Gastrocnemius medialis (tissue), 4 donors: Measurements from ENCODE around the gene ATG14. TPM values are rescaled to one million over a fixed set of nuclear protein-coding genes. Genes with fewer than 3 reads are reported as not detected.
"Not testable (repeated sequence)": the region's sequence is repeated elsewhere in the genome, so short reads cannot be mapped to it uniquely, and the experiment has no call there.

Experiments
- ATAC-seq, 2 donors: fragments of 150-250 bp; one replicate each; pipeline ENCODE4 v1.9.1; 2016
- DNase-seq, 2 donors: peaks; one replicate each; pipeline ENCODE4 v3.0.0-alpha.2; 2019
- H3K27ac ChIP-seq, 4 donors: fragments of 200-600 bp; sonication (generic); 1 replicate in 1 of 4; 2 replicates in 3 of 4; pipeline ENCODE4 v1.5.1; 2016 to 2018; ENCODE audit warnings: mild to moderate bottlenecking in 2 of 4, moderate library complexity in 1 of 4
- H3K27me3 ChIP-seq, 3 donors: fragments of 200-600 bp; sonication (generic) in 2 of 3; 1 replicate in 1 of 3; 2 replicates in 2 of 3; pipeline versions ENCODE4 v1.5.1 to v1.6.0; 2016 to 2019; ENCODE audit warnings: mild to moderate bottlenecking in 1 of 3, moderate library complexity in 1 of 3
- H3K36me3 ChIP-seq, 2 donors: fragments of 200-600 bp; sonication (generic) in 1 of 2; one replicate each; pipeline ENCODE4 v1.5.1; 2017 to 2018
- H3K4me1 ChIP-seq, 2 donors: fragments of 200-600 bp; sonication (generic) in 1 of 2; one replicate each; pipeline ENCODE4 v1.5.1; 2016 to 2017; ENCODE audit warnings: mild to moderate bottlenecking in 2 of 2
- H3K4me3 ChIP-seq, 4 donors: fragments of 200-600 bp; sonication (generic) in 3 of 4; 1 replicate in 1 of 4; 2 replicates in 3 of 4; pipeline ENCODE4 v1.5.1; 2016 to 2019; ENCODE audit warnings: mild to moderate bottlenecking in 2 of 4
- H3K9me3 ChIP-seq, 3 donors: fragments of 200-600 bp; sonication (generic) in 2 of 3; 1 replicate in 1 of 3; 2 replicates in 2 of 3; pipeline ENCODE4 v1.5.1; 2016 to 2019
- CTCF ChIP-seq, 5 experiments: fragments of 450-650 bp in 3 of 5; fragments of 200-600 bp in 2 of 5; sonication (generic) in 2 of 5; IDR thresholded peaks in 4 of 5; conservative IDR thresholded peaks in 1 of 5; 1 replicate in 4 of 5; 2 replicates in 1 of 5; pipeline ENCODE4 v1.5.1; 2016 to 2019; ENCODE audit warnings: antibody characterized with exemption in 5 of 5, mild to moderate bottlenecking in 3 of 5, moderate library complexity in 3 of 5
- POLR2A ChIP-seq, 2 donors: fragments of 450-650 bp; IDR thresholded peaks; one replicate each; pipeline ENCODE4 v1.6.1; 2017; ENCODE audit warnings: antibody characterized with exemption in 2 of 2, mild to moderate bottlenecking in 2 of 2, moderate library complexity in 2 of 2
- in situ Hi-C, 4 donors: fragments of 200-750 bp; cut with MboI; loops; one replicate each; pipeline versions ENCODE4 v1.15.0 to v1.8.0; 2017; ENCODE audit warnings: low sequenced_read_pairs in 4 of 4
- intact Hi-C: fragments of 100-400 bp; cut with DNase I; formaldehyde crosslinking; loops from one replicate; pipeline ENCODE4 v1.15.1; 2023; ENCODE audit warnings: low total_unique reads
- total RNA-seq, 4 donors: library from RNA; depleted of rRNA; stranded (reverse); fragments of >200 nt; gene quantifications; one replicate each; pipeline versions ENCODE4 v1.1.0 to v1.2.3, GENCODE V29; 2016

Gene ATG14
- total RNA-seq, 4 donors from 2014 or later = 12.6 to 20.0 (median 15.6) TPM

GRCh38 chr14:55425091-55425490 lies 13.5 kb upstream of the ATG14 start:
- in situ Hi-C loops (loop anchor here (5.0 to 25.0 kb wide), 3 partner anchors 48 to 1062 kb away; no protein-coding TSS in a partner anchor), intact Hi-C loops (no loop called here)
- Histone ChIP-seq H3K27ac (no peak overlapping the region), H3K4me3 (no peak overlapping the region), H3K4me1 (peaks cover 10 to 12% of the 10 kb centered on the region in 2 donors), H3K9me3 (no peaks in the 10 kb centered on the region), H3K27me3 (no peaks in the 10 kb centered on the region), H3K36me3 (no peaks in the 10 kb centered on the region)
- ATAC-seq (no peak), DNase-seq (no peak)
- TF ChIP-seq POLR2A (IDR thresholded peaks at IDR 0.05) (no peak), CTCF (IDR thresholded peaks at IDR 0.05 in 4 of 5, conservative IDR thresholded peaks at IDR 0.05 in 1 of 5) (no peak)

GRCh38 chr14:55423969-55424368 lies 12.3 kb upstream of the ATG14 start:
- no peaks in the 10 kb centered on the region for H3K9me3 ChIP-seq
- DNase-seq (no peak), ATAC-seq (no peak)
- no peak for TF ChIP-seq POLR2A (IDR thresholded peaks at IDR 0.05)
- no peak for TF ChIP-seq CTCF (IDR thresholded peaks at IDR 0.05 in 4 of 5, conservative IDR thresholded peaks at IDR 0.05 in 1 of 5)
- intact Hi-C loops = no loop called here
- no peaks in the 10 kb centered on the region for H3K36me3 ChIP-seq
- H3K4me1 ChIP-seq = peaks cover 10 to 12% of the 10 kb centered on the region in 2 donors
- in situ Hi-C loops = no loop called here
- no peak overlapping the region for H3K4me3 ChIP-seq
- H3K27me3 ChIP-seq = no peaks in the 10 kb centered on the region
- H3K27ac ChIP-seq = peak overlapping the region in 1 of 4 donors; percentile 23

GRCh38 chr14:55422338-55422737 lies 10.7 kb upstream of the ATG14 start:
- peaks cover 10 to 12% of the 10 kb centered on the region in 2 donors for H3K4me1 ChIP-seq
- intact Hi-C loops, H3K36me3 ChIP-seq, H3K4me3 ChIP-seq, H3K27me3 ChIP-seq, H3K27ac ChIP-seq, H3K9me3 ChIP-seq, ATAC-seq, DNase-seq, in situ Hi-C loops: not testable (repeated sequence)

- in situ Hi-C loops = no loop called here
- Histone ChIP-seq H3K27me3 (no peaks in the 10 kb centered on the region), H3K4me3 (no peak overlapping the region), H3K9me3 (no peaks in the 10 kb centered on the region), H3K27ac (no peak overlapping the region), H3K36me3 (no peaks in the 10 kb centered on the region), H3K4me1 (peaks cover 6 to 8% of the 10 kb centered on the region in 2 donors)
- DNase-seq (no peak), ATAC-seq (no peak)
- TF ChIP-seq POLR2A (IDR thresholded peaks at IDR 0.05) = no peak
- no peak for TF ChIP-seq CTCF (IDR thresholded peaks at IDR 0.05 in 4 of 5, conservative IDR thresholded peaks at IDR 0.05 in 1 of 5)
- intact Hi-C loops = no loop called here
Measured at GRCh38 chr14:55419663-55420062, 8.0 kb upstream of the ATG14 start.

GRCh38 chr14:55418411-55418810 lies 6.8 kb upstream of the ATG14 start:
- Histone ChIP-seq H3K27ac (no peak overlapping the region), H3K4me1 (no peaks in the 10 kb centered on the region), H3K4me3 (no peak overlapping the region), H3K27me3 (no peaks in the 10 kb centered on the region), H3K9me3 (no peaks in the 10 kb centered on the region), H3K36me3 (no peaks in the 10 kb centered on the region)
- TF ChIP-seq POLR2A (IDR thresholded peaks at IDR 0.05) = no peak
- TF ChIP-seq CTCF (IDR thresholded peaks at IDR 0.05 in 4 of 5, conservative IDR thresholded peaks at IDR 0.05 in 1 of 5) = no peak
- intact Hi-C loops (no loop called here), in situ Hi-C loops (no loop called here)
- ATAC-seq (no peak), DNase-seq (no peak)
